Chondrocyte (in vitro differentiated cells): ENCODE measurements around the gene SERPINA3. TPM values are rescaled to one million over a fixed set of nuclear protein-coding genes. Genes with fewer than 3 reads are reported as not detected.

Experiments
- DNase-seq: peaks from one replicate; pipeline ENCODE4 v3.0.0; 2021; ENCODE audit warnings: mixed read lengths, low spot score
- H3K27ac Mint-ChIP-seq: one replicate; pipeline ENCODE4 v1.8.0; 2021; ENCODE audit warnings: mild to moderate bottlenecking, moderate library complexity, mixed read lengths; ENCODE audit not compliant: unreplicated experiment
- H3K27me3 Mint-ChIP-seq: 2 replicates; pipeline ENCODE4 v1.8.0; 2021; ENCODE audit warnings: low read depth, mixed read lengths
- H3K36me3 Mint-ChIP-seq: 2 replicates; pipeline ENCODE4 v1.8.0; 2021; ENCODE audit warnings: low read depth, mixed read lengths
- H3K4me1 Mint-ChIP-seq: 2 replicates; pipeline ENCODE4 v1.8.0; 2021; ENCODE audit warnings: low read depth, mild to moderate bottlenecking, mixed read lengths
- H3K4me3 Mint-ChIP-seq: one replicate; pipeline ENCODE4 v1.8.0; 2021; ENCODE audit warnings: mild to moderate bottlenecking, moderate library complexity, mixed read lengths; ENCODE audit not compliant: unreplicated experiment
- H3K9me3 Mint-ChIP-seq: 2 replicates; pipeline ENCODE4 v1.8.0; 2021; ENCODE audit warnings: low read depth, mixed read lengths
- total RNA-seq: library from RNA; stranded (reverse); gene quantifications from 3 replicates; pipeline ENCODE4 v1.2.1, GENCODE V29; 2021
- TF ChIP-seq, protein P1 (sequence below): fragments of 200-600 bp; sonication (generic); IDR thresholded peaks from 2 replicates; pipeline ENCODE4 v1.5.0; 2021; ENCODE audit warnings: antibody characterized with exemption, mild to moderate bottlenecking, moderate library complexity

The SERPINA3 gene
- total RNA-seq, 1 donor from 2014 or later = 3.6 TPM

DNA sequence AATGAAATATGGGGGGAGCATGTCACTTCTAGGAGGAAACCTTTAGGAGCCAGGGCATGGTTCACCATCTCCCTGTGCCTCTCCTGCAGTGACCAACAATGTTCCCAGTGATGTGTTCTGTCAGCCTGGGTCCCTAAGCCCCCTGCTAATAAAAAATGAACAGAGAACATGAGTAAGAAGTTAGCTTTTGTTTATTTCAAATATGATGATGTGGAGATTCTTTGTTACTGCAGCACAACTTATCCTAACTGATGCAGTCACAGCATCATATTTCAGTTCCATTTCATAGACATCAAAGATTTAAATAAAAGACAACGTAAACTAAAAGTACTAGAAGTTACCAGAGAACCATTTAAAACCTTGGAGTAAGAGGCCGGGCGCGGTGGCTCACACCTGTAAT, 43.9 kb downstream of the SERPINA3 start:
- H3K36me3 Mint-ChIP-seq = no peaks in the 10 kb centered on the region
- peaks cover 3% of the 10 kb centered on the region for H3K9me3 Mint-ChIP-seq
- no peak for DNase-seq
- H3K4me1 Mint-ChIP-seq = peaks cover 2% of the 10 kb centered on the region
- no peak overlapping the region for H3K27ac Mint-ChIP-seq
- TF ChIP-seq, protein P1, sequence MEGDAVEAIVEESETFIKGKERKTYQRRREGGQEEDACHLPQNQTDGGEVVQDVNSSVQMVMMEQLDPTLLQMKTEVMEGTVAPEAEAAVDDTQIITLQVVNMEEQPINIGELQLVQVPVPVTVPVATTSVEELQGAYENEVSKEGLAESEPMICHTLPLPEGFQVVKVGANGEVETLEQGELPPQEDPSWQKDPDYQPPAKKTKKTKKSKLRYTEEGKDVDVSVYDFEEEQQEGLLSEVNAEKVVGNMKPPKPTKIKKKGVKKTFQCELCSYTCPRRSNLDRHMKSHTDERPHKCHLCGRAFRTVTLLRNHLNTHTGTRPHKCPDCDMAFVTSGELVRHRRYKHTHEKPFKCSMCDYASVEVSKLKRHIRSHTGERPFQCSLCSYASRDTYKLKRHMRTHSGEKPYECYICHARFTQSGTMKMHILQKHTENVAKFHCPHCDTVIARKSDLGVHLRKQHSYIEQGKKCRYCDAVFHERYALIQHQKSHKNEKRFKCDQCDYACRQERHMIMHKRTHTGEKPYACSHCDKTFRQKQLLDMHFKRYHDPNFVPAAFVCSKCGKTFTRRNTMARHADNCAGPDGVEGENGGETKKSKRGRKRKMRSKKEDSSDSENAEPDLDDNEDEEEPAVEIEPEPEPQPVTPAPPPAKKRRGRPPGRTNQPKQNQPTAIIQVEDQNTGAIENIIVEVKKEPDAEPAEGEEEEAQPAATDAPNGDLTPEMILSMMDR = no peak
- H3K27me3 Mint-ChIP-seq = no peaks in the 10 kb centered on the region
- no peak overlapping the region for H3K4me3 Mint-ChIP-seq

DNA sequence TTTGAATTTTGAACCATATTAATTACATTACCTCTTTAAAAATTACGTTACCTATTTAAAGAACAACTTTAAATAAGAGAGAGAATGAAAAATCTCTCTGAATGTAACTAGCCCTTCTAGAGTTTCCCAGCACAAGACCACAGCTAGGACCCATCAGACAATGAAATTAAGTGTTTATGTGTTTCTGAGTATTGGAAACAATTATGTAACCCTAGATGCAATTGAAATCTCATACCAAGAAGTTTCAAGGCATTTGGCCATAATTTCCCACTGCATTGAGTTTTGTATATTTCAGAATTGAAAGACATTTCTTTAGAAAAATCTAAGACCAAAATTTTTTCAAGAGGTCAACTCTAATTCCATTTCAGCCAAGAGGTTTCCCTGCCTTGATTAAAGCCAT, 47.1 kb downstream of the SERPINA3 start:
- TF ChIP-seq, protein P1 = no peak
- Mint-ChIP-seq H3K9me3 (peaks cover 3% of the 10 kb centered on the region), H3K4me1 (peaks cover 2% of the 10 kb centered on the region)

DNA sequence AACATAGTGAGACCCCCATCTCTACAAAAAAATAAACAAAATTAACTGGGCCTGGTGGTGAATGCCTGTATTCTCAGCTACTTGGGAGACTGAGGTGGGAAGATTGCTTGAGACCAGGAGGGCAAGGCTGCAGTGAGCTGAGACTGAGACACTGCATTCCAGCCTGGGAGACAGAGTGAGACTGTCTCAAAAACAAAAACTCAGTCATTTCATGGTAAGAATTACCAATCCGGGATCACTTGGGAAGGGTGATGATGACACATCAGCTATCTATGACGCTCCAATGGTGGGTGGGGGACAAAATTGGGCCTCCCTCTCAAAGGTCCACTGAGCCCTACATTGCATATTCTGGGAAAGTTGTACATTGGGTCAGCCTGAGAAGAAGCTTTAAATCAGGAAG, 47.7 kb downstream of the SERPINA3 start:
- TF ChIP-seq, protein P1 = no peak
- Mint-ChIP-seq H3K4me3 (no peak overlapping the region), H3K27ac (no peak overlapping the region), H3K4me1 (peaks cover 5% of the 10 kb centered on the region), H3K9me3 (peaks cover 3% of the 10 kb centered on the region), H3K36me3 (no peaks in the 10 kb centered on the region), H3K27me3 (peaks cover 2% of the 10 kb centered on the region)
- DNase-seq = no peak

More for the DNA sequence above, 47.1 kb downstream of the SERPINA3 start:
- no peak for DNase-seq
- no peak overlapping the region for H3K4me3 Mint-ChIP-seq
- no peak overlapping the region for H3K27ac Mint-ChIP-seq
- H3K27me3 Mint-ChIP-seq = peaks cover 2% of the 10 kb centered on the region
- H3K36me3 Mint-ChIP-seq = no peaks in the 10 kb centered on the region

DNA sequence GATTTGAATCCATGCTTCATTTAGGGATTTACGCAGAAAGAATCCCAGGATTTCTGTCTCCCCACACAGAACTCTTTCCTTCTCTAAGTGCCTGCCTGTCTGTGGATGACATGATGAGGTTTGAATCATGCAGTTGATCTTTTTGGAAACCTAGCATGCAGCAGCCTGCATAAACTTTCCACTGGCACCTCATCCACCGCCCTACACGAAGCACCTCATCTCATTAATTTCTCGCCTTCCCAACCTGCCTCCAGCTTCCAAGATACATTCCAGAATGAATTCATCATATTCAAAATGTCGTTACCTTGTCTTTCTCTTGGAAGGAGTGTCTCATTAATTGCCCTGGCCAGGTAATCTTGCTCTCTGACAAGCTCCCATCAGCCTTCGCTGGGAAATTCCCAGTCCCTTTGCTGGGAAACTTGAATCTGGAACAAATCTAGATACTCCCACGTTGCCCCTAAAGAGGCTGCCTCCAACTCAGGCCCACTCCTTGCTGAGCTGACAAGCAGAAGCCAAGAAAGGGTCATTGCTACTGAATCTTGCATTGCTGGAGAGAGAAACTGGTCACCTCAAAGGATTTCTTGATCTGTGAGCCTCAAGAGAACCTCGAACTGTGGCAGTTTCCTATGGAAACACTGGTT, 48.2 kb downstream of the SERPINA3 start:
- H3K9me3 Mint-ChIP-seq = peaks cover 3% of the 10 kb centered on the region
- no peak for DNase-seq
- H3K27me3 Mint-ChIP-seq = peaks cover 2% of the 10 kb centered on the region
- TF ChIP-seq, protein P1 = no peak
- no peak overlapping the region for H3K27ac Mint-ChIP-seq
- peaks cover 8% of the 10 kb centered on the region for H3K4me1 Mint-ChIP-seq
- H3K4me3 Mint-ChIP-seq = no peak overlapping the region
- no peaks in the 10 kb centered on the region for H3K36me3 Mint-ChIP-seq

DNA sequence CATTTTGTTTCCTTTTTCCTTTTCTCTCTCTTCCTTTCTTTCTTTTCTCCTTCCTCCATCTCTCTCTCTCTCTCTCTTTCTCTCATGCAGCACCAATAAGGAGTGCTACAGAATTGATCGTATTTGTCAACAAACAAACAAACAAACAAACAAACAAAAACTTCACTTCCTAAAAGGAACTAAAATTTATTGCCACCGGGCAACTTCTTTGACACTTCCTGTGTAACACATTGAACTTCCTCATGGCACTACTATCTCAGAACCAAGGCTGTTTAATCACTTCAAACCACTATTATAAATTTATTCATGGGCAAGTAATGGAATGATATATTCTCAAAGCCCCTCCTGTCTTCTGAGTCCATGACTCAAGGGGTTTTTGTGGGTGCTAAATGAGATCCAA, 51.3 kb downstream of the SERPINA3 start:
- peak overlapping the region; percentile 22 for H3K27ac Mint-ChIP-seq
- TF ChIP-seq, protein P1 = no peak
- no peak overlapping the region for H3K4me3 Mint-ChIP-seq
- peaks cover 2% of the 10 kb centered on the region for H3K27me3 Mint-ChIP-seq
- no peak for DNase-seq
- no peaks in the 10 kb centered on the region for H3K9me3 Mint-ChIP-seq
- no peaks in the 10 kb centered on the region for H3K36me3 Mint-ChIP-seq
- H3K4me1 Mint-ChIP-seq = peaks cover 8% of the 10 kb centered on the region
